ENCODE data around the gene KCTD14. TPM values are rescaled to one million over a fixed set of nuclear protein-coding genes. Genes with fewer than 3 reads are reported as not detected.

KCTD14 gene
- total RNA-seq, 2 donors from 2014 or later: 8.6 to 12.8 TPM

DNA sequence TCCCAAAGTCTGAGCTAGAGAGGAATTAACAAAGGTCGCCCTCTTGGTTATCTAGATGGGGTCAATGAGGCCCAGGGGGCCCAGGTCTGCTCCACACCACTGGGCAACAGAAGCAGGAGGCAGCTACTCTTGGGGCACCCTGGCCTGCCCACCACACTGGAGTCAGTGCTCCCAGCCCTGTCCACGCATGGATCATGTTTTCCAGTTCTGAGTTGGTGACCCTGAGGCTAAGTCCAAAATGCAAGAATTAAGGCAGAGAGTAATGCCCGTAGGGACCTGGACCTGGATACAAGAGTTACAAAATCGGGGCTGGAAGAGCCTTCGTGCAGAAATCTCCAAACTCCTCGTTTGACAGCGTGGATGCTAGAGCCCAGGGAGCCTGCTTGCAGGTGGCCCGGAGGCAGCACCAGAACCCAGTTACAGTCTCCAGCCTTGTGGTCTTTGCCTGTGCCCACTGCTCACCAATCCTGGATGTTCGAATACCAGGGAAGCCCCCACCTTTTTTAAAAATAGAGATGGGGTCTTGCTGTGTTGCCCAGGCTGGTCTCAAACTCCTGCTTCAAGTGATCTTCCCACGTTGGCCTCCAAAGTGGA lies 34.5 kb upstream of the KCTD14 start:
- Histone ChIP-seq H3K9ac (ENCODE audit: extremely low read depth, low read length, poor library complexity, severe bottlenecking) (no peak overlapping the region), H3K27ac (ENCODE audit: low read depth, low read length) (no peak overlapping the region), H3K9me3 (ENCODE audit: control insufficient read depth, low read length) (no peaks in the 10 kb centered on the region), H3K27me3 (ENCODE audit: control insufficient read depth, insufficient read depth, low read length, poor library complexity, severe bottlenecking) (no peaks in the 10 kb centered on the region), H3K4me1 (ENCODE audit: control insufficient read depth, insufficient read depth, low read length) (no peaks in the 10 kb centered on the region), H3K36me3 (ENCODE audit: control insufficient read depth, insufficient read depth, low read length) (no peaks in the 10 kb centered on the region), H3K4me3 (ENCODE audit: low read length) (no peak overlapping the region)
- Mint-ChIP-seq H3K9me3 (no peaks in the 10 kb centered on the region), H3K27me3 (ENCODE audit: insufficient read depth) (no peaks in the 10 kb centered on the region), H3K36me3 (ENCODE audit: low read depth) (no peaks in the 10 kb centered on the region), H3K4me1 (no peaks in the 10 kb centered on the region), H3K4me3 (no peak overlapping the region), H3K27ac (no peak overlapping the region)
- 79 to 81% methylated on average over 9 to 10 of the region's 10 CpGs for WGBS, 2 experiments (ENCODE audit: insufficient coverage in 1 of 2, insufficient read length in 1 of 2)
- TF ChIP-seq, protein P1, sequence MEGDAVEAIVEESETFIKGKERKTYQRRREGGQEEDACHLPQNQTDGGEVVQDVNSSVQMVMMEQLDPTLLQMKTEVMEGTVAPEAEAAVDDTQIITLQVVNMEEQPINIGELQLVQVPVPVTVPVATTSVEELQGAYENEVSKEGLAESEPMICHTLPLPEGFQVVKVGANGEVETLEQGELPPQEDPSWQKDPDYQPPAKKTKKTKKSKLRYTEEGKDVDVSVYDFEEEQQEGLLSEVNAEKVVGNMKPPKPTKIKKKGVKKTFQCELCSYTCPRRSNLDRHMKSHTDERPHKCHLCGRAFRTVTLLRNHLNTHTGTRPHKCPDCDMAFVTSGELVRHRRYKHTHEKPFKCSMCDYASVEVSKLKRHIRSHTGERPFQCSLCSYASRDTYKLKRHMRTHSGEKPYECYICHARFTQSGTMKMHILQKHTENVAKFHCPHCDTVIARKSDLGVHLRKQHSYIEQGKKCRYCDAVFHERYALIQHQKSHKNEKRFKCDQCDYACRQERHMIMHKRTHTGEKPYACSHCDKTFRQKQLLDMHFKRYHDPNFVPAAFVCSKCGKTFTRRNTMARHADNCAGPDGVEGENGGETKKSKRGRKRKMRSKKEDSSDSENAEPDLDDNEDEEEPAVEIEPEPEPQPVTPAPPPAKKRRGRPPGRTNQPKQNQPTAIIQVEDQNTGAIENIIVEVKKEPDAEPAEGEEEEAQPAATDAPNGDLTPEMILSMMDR (conservative IDR thresholded peaks at IDR 0.05): no peak
- no peak for DNase-seq

DNA sequence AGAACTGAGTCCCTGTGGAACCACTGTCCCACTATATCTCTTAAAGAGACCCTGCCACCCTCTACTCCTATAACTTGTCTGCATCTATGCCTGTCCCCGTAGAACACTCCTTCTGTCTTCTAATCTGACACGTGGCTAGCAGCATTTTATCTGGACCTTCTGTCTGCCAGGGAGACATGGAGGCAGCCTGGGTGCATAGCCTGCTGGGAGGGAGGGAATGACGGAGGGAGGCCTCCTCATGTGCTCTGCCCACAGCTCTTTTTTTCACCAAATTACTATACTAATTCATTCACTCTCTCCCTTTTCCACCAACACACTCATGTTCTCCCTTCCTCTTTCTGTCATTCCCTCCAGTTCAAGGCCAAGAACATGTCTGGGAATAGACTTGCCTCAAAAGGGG lies 33.0 kb upstream of the KCTD14 start:
- Mint-ChIP-seq H3K36me3 (ENCODE audit: low read depth) (no peaks in the 10 kb centered on the region), H3K27ac (no peak overlapping the region), H3K4me3 (no peak overlapping the region), H3K4me1 (peaks cover 3% of the 10 kb centered on the region), H3K9me3 (no peaks in the 10 kb centered on the region), H3K27me3 (ENCODE audit: insufficient read depth) (no peaks in the 10 kb centered on the region)
- Histone ChIP-seq H3K4me3 (ENCODE audit: low read length) (no peak overlapping the region), H3K9me3 (ENCODE audit: control insufficient read depth, low read length) (no peaks in the 10 kb centered on the region), H3K27me3 (ENCODE audit: control insufficient read depth, insufficient read depth, low read length, poor library complexity, severe bottlenecking) (no peaks in the 10 kb centered on the region), H3K27ac (ENCODE audit: low read depth, low read length) (no peak overlapping the region), H3K4me1 (ENCODE audit: control insufficient read depth, insufficient read depth, low read length) (no peaks in the 10 kb centered on the region), H3K9ac (ENCODE audit: extremely low read depth, low read length, poor library complexity, severe bottlenecking) (no peak overlapping the region), H3K36me3 (ENCODE audit: control insufficient read depth, insufficient read depth, low read length) (no peaks in the 10 kb centered on the region)
- 77 to 82% methylated on average over 2 of the region's 3 CpGs for WGBS, 2 experiments (ENCODE audit: insufficient coverage in 1 of 2, insufficient read length in 1 of 2)
- TF ChIP-seq, protein P1 (conservative IDR thresholded peaks at IDR 0.05): no peak
- DNase-seq: no peak

DNA sequence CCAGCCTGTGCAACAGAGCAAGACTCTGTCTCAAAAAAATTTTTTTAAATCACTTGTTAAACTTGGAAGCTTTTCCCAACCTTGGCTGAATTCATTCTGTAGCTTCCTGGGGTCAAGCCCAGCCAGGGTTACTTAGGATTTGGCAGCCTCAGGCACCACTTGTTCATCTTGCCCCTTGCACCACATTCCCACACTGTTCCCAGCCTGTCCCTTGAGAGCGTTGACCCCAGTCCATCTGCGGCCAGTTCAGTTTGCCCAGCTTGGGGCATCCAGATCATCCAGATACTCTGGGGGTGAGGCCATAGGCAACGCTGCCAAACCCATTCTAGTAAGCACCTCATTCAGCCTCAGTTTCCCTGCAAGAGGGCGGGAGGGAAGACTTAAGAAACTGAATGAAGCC lies 31.9 kb upstream of the KCTD14 start:
- Mint-ChIP-seq H3K27me3 (ENCODE audit: insufficient read depth) (no peaks in the 10 kb centered on the region), H3K4me1 (peaks cover 9% of the 10 kb centered on the region), H3K27ac (no peak overlapping the region), H3K36me3 (ENCODE audit: low read depth) (no peaks in the 10 kb centered on the region), H3K9me3 (no peaks in the 10 kb centered on the region), H3K4me3 (no peak overlapping the region)
- H3K36me3 ChIP-seq (ENCODE audit: control insufficient read depth, insufficient read depth, low read length): no peaks in the 10 kb centered on the region
- H3K4me3 ChIP-seq (ENCODE audit: low read length): no peak overlapping the region
- H3K9ac ChIP-seq (ENCODE audit: extremely low read depth, low read length, poor library complexity, severe bottlenecking): no peak overlapping the region
- H3K27me3 ChIP-seq (ENCODE audit: control insufficient read depth, insufficient read depth, low read length, poor library complexity, severe bottlenecking): no peaks in the 10 kb centered on the region
- 93 to 100% methylated on average over 2 to 4 of the region's 4 CpGs for WGBS, 2 experiments (ENCODE audit: insufficient coverage in 1 of 2, insufficient read length in 1 of 2)
- no peaks in the 10 kb centered on the region for H3K4me1 ChIP-seq (ENCODE audit: control insufficient read depth, insufficient read depth, low read length)
- TF ChIP-seq, protein P1 (conservative IDR thresholded peaks at IDR 0.05): no peak
- DNase-seq: no peak
- H3K9me3 ChIP-seq (ENCODE audit: control insufficient read depth, low read length): no peaks in the 10 kb centered on the region
- no peak overlapping the region for H3K27ac ChIP-seq (ENCODE audit: low read depth, low read length)

All from endodermal cell (in vitro differentiated cells).